Mucosa of descending colon (tissue), 3 donors: ENCODE results near the gene PTPRS. TPM values are rescaled to one million over a fixed set of nuclear protein-coding genes. Genes with fewer than 3 reads are reported as not detected.

Experiments
- ATAC-seq: fragments of 200-7000 bp; cut with Tn5 transposase; one replicate; pipeline ENCODE4 v1.9.1; 2020; ENCODE audit warnings: mild to moderate bottlenecking, moderate library complexity
- DNase-seq, 3 donors: peaks; one replicate each; pipeline ENCODE4 v3.0.0-alpha.2; 2020
- H3K36me3 ChIP-seq: fragments of 200-600 bp; one replicate; pipeline ENCODE4 v1.8.0; 2021; ENCODE audit warnings: low read depth, mild to moderate bottlenecking
- H3K4me1 ChIP-seq: fragments of 200-600 bp; one replicate; pipeline ENCODE4 v1.8.0; 2021; ENCODE audit warnings: low read depth, mild to moderate bottlenecking
- H3K4me3 ChIP-seq: fragments of 200-600 bp; one replicate; pipeline ENCODE4 v1.8.0; 2021; ENCODE audit warnings: mild to moderate bottlenecking
- H3K9me3 ChIP-seq: fragments of 200-600 bp; one replicate; pipeline ENCODE4 v1.8.0; 2021; ENCODE audit warnings: mild to moderate bottlenecking
- intact Hi-C, 2 donors: fragments of 100-400 bp; cut with DNase I in 1 of 2; cut with micrococcal nuclease in 1 of 2; formaldehyde crosslinking; loops; one replicate each; pipeline versions ENCODE4 v1.11.0 to v1.11.1; 2022; cut with DNase I, micrococcal nuclease
- total RNA-seq, 3 donors: library from RNA; stranded (reverse); fragmentation: NEBNext Ultra II Directional in 2 of 3; extraction: Animal tissue kit (Norgen Biotek cat#: 25700) in 2 of 3; gene quantifications; one replicate each; pipeline versions ENCODE4 v1.2.1 to v1.2.4, GENCODE V29; 2021 to 2023
- TF ChIP-seq, protein P1 (sequence below): fragments of 200-600 bp; IDR thresholded peaks from one replicate; pipeline ENCODE4 v1.8.0; 2022; ENCODE audit warnings: antibody characterized with exemption, mild to moderate bottlenecking
- donor health status: DM: no; HTN: no; CAD: no; lungs with moderate emphysema.
- donor health status: DM: no; HTN: no; CAD: no.
- donor health status: DM: no; HTN: yes; CAD: no.

PTPRS gene
- total RNA-seq, 3 donors from 2014 or later = 7.2 to 131 (median 22.5) TPM

DNA sequence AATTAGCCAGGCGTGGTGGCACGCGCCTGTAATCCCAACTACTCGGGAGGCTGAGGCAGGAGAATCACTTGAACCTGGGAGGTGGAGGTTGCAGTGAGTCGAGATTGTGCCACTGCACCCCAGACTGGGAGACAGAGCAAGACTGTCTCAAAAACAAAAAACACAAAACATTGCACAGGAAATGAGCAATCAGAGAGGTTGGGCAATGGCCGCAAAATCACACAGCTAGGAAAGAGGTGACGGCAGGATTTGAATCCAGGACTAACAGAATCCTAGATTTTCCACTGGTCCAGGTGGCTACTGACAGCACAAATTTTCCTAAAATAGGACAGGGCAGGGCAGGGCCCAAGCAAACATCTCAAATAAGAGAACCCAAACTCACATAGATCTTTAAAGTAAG, 23.3 kb downstream of the PTPRS start:
- ATAC-seq (no peak), DNase-seq (no peak)
- Histone ChIP-seq H3K36me3 (no peaks in the 10 kb centered on the region), H3K9me3 (no peaks in the 10 kb centered on the region), H3K4me1 (no peaks in the 10 kb centered on the region), H3K4me3 (no peak overlapping the region)
- TF ChIP-seq, protein P1, sequence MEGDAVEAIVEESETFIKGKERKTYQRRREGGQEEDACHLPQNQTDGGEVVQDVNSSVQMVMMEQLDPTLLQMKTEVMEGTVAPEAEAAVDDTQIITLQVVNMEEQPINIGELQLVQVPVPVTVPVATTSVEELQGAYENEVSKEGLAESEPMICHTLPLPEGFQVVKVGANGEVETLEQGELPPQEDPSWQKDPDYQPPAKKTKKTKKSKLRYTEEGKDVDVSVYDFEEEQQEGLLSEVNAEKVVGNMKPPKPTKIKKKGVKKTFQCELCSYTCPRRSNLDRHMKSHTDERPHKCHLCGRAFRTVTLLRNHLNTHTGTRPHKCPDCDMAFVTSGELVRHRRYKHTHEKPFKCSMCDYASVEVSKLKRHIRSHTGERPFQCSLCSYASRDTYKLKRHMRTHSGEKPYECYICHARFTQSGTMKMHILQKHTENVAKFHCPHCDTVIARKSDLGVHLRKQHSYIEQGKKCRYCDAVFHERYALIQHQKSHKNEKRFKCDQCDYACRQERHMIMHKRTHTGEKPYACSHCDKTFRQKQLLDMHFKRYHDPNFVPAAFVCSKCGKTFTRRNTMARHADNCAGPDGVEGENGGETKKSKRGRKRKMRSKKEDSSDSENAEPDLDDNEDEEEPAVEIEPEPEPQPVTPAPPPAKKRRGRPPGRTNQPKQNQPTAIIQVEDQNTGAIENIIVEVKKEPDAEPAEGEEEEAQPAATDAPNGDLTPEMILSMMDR = no peak
- intact Hi-C loops = no loop called here

DNA sequence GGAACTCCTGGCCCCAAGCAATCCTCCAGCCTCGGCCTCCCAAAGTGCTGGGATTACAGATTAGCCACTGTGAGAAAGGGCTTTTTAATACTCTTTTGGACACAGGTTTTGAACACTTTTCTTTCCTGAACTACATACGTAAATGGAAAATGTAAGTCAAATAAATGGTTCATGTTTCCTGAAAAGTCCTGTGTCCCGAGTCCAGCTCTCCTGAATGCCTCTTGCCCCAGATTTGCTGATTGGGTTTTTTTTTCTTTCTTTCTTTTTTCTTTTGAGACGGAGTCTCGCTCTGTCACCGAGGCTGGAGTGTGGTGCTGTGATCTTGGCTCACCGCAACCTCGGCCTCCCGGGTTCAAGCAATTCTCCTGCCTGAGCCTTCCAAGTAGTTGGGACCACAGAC, 24.5 kb downstream of the PTPRS start:
- TF ChIP-seq, protein P1 = no peak
- intact Hi-C loops = no loop called here

DNA sequence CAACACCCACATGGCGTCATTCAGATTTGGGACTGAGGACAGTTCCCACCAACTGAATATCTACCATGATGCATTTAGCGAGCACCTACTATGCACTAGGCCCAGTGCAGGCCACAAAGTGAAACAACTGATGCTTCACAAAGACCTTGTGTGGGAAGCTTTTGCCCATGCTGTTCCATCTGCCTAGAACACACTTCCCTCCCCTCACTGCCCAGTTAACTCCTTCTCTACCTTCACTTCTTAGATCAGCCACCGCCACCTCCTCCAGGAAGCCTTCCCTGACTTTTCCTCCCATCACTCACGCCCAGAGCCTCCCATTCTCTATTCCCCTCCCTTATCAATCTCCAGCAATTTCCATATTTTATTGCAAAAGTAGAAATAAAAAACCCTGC, 25.7 kb downstream of the PTPRS start:
- Histone ChIP-seq H3K4me3 (no peak overlapping the region), H3K4me1 (no peaks in the 10 kb centered on the region), H3K9me3 (no peaks in the 10 kb centered on the region), H3K36me3 (no peaks in the 10 kb centered on the region)
- intact Hi-C loops = no loop called here
- TF ChIP-seq, protein P1 = no peak
- ATAC-seq (no peak), DNase-seq (no peak)

More for the DNA sequence above, 24.5 kb downstream of the PTPRS start:
- no peak for DNase-seq
- Histone ChIP-seq H3K9me3 (no peaks in the 10 kb centered on the region), H3K4me3 (no peak overlapping the region), H3K36me3 (no peaks in the 10 kb centered on the region), H3K4me1 (no peaks in the 10 kb centered on the region)
- no peak for ATAC-seq

DNA sequence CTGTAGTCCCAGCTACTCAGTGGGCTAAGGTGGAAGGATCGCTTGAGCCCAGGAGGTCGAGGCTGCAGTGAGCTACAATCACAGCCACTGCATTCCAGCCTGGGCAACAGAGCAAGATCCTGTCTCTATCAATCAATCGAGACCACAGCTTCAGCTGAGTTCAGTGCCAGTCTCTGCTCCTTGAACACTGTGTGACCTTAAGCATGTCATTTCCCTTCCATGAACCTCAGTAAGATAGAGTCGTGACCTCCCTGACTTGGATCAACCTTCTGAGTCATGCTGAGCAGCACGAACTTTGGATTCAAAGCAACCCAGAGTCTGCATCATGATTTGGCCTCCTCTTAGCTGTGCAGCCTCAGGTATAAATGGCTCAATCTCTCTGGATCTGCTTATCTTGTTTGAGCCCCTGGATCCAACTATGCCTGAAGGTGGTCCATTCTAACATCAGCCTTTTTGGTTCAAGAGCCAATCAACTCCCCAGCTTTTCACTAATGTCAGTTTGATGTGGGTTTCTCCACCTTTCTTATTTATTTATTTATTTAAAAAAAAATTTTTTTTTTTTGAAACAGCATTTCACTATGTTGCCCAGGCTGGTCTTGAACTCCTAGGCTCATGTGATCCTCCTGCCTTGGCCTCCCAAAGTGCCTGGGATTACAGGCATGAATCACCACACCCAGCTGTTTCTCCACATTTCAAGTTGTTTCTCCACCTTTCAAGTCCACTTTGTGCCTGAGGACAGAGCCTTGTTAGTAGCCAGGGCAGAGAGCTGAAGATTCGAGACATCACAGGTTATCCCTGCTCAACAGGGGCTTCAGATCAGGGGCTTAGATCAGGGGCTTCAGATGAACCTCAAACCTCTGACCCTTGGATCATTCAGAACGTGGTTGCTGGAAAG, 26.4 kb downstream of the PTPRS start:
- intact Hi-C loops = no loop called here
- H3K4me3 ChIP-seq = no peak overlapping the region
- no peaks in the 10 kb centered on the region for H3K4me1 ChIP-seq
- DNase-seq (no peak), ATAC-seq (no peak)
- no peaks in the 10 kb centered on the region for H3K9me3 ChIP-seq
- TF ChIP-seq, protein P1 = no peak
- no peaks in the 10 kb centered on the region for H3K36me3 ChIP-seq

DNA sequence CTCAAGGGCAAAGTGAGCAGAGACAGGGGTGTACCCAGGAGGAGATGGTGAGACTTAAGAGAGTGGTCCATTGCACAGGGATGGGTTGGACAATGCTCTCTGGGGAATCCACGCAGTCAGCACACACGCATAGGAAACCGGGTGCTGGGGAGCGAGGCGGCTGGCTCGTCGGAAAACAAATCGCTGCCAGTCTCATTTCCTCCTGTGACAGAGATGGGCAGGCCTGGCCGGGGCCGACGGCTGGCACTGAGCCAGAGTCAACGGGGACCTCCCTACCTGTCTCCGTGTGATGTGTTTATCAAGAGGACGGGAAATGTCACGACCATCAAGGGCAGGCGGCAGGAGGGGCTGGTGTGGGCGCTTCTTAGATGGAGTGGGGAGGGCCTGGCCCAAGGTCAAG, 27.3 kb downstream of the PTPRS start:
- Histone ChIP-seq H3K4me3 (no peak overlapping the region), H3K36me3 (no peaks in the 10 kb centered on the region), H3K4me1 (no peaks in the 10 kb centered on the region), H3K9me3 (no peaks in the 10 kb centered on the region)
- intact Hi-C loops = no loop called here
- DNase-seq (no peak), ATAC-seq (no peak)
- TF ChIP-seq, protein P1 = no peak
